Measurements from ENCODE around the gene ANKRD31. TPM values are rescaled to one million over a fixed set of nuclear protein-coding genes. Genes with fewer than 3 reads are reported as not detected.
A peak's percentile ranks its signal among the peaks of the same experiment; 100 is the strongest.

The ANKRD31 gene
- total RNA-seq, 1 experiment from 2014 or later = 0.66 TPM

DNA sequence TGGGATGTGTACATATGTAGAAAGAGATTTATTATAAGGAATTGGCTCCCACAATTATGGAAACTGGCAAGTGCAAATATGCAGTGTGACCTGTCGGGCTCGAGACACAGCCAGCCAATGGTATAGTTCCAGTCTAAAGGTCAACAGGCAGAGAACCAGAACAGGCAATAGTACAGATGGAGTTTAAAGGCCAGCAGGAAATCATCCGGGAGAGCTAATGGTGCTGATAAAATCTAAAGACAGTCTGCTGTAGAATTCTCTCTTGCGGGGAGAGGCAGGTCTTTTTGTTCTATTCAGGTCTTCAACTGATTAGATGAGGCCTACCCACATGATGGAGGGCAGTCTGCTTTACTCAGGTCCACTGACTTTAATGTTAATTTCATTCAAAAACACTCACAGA is 21.8 kb downstream of the ANKRD31 start:
- H3K4me3 ChIP-seq (ENCODE audit: low read depth, low read length) = no peak overlapping the region
- intact Hi-C loops (cut with micrococcal nuclease; ENCODE audit: unreplicated experiment) = loop anchor here (2.0 kb wide), 1 partner anchor 46 kb away; no protein-coding TSS in a partner anchor
- H3K4me3 Mint-ChIP-seq (ENCODE audit: unreplicated experiment) = no peak overlapping the region
- H3K27me3 ChIP-seq (replicated peaks; ENCODE audit: control insufficient read depth, insufficient read depth, low read length) = no peaks in the 10 kb centered on the region
- ChIA-PET CTCF (interaction anchor here (0.6 kb wide), 2 partner anchors 22 to 673 kb away, joined by 3 read pairs; no protein-coding TSS in a partner anchor), POLR2A (no interaction called here)
- peak; percentile 56 to 63 for DNase-seq
- no peaks in the 10 kb centered on the region for H3K36me3 ChIP-seq (ENCODE audit: control insufficient read depth, insufficient read depth, low read length)
- no peaks in the 10 kb centered on the region for H3K27me3 Mint-ChIP-seq (ENCODE audit: insufficient read depth, unreplicated experiment)
- H3K36me3 Mint-ChIP-seq (ENCODE audit: insufficient read depth, unreplicated experiment) = no peaks in the 10 kb centered on the region
- H3K4me1 Mint-ChIP-seq (ENCODE audit: low read depth, unreplicated experiment) = peaks cover 13% of the 10 kb centered on the region
- H3K9me3 Mint-ChIP-seq (ENCODE audit: unreplicated experiment) = peaks cover 14% of the 10 kb centered on the region
- H3K27ac Mint-ChIP-seq (ENCODE audit: unreplicated experiment) = peak overlapping the region; percentile 35
- TF ChIP-seq, protein P1, sequence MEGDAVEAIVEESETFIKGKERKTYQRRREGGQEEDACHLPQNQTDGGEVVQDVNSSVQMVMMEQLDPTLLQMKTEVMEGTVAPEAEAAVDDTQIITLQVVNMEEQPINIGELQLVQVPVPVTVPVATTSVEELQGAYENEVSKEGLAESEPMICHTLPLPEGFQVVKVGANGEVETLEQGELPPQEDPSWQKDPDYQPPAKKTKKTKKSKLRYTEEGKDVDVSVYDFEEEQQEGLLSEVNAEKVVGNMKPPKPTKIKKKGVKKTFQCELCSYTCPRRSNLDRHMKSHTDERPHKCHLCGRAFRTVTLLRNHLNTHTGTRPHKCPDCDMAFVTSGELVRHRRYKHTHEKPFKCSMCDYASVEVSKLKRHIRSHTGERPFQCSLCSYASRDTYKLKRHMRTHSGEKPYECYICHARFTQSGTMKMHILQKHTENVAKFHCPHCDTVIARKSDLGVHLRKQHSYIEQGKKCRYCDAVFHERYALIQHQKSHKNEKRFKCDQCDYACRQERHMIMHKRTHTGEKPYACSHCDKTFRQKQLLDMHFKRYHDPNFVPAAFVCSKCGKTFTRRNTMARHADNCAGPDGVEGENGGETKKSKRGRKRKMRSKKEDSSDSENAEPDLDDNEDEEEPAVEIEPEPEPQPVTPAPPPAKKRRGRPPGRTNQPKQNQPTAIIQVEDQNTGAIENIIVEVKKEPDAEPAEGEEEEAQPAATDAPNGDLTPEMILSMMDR (IDR thresholded peaks at IDR 0.05; ENCODE audit: insufficient read depth in 1 of 2, low read depth in 1 of 2, low read length in 1 of 2, severe bottlenecking in 1 of 2, unreplicated experiment in 1 of 2) = no peak
- peaks cover 16% of the 10 kb centered on the region for H3K4me1 ChIP-seq
- H3K9me3 ChIP-seq = no peaks in the 10 kb centered on the region; the same call in none of the 2 replicates
- no TSS peak for BruUV-seq (replicated peaks)

DNA sequence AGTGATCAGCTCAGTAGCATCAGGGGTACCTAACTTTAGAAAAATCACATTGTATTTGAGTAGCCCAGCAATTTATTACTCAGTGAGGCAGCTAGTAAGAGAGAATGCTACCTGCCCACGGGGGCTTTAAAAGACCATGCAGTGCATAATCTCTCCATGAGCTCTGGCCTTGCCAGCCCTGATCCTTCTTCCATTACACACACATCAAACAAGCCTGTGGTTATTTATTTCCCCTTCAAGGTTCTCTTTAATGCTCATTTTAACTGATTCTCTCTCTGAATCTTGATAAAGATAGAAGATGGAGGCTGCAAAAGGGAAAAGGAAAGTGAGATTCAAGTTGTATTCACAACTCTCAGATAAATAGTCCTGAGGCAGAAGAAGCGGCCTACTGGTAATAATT is 22.3 kb downstream of the ANKRD31 start:
- H3K27ac Mint-ChIP-seq (ENCODE audit: unreplicated experiment) = no peak overlapping the region
- CTCF ChIA-PET = no interaction called here

DNA sequence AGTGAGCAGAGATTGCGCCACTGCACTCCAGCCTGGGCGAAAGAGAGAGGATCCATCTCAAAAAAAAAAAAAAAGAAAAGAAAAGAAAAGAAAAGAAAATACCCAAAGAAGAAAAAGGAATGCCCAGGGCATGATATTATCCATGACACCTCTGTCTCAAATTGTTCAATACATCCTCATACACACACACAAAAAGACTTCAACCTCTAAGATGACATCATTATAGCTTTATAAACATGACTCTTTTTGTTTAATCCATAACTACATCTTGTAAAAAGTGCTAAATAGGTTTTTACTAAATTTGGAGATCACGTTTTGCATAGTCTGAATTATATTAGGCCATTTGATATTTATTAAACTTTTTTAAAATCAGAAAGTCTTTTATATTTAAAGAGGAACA is 33.1 kb downstream of the ANKRD31 start:
- no TSS peak for BruUV-seq (replicated peaks)
- no peak overlapping the region for H3K4me3 Mint-ChIP-seq (ENCODE audit: unreplicated experiment)
- H3K27me3 Mint-ChIP-seq (ENCODE audit: insufficient read depth, unreplicated experiment) = no peaks in the 10 kb centered on the region
- H3K9me3 ChIP-seq = no peaks in the 10 kb centered on the region
- no peaks in the 10 kb centered on the region for H3K36me3 ChIP-seq (ENCODE audit: control insufficient read depth, insufficient read depth, low read length)
- no peak overlapping the region for H3K4me3 ChIP-seq (ENCODE audit: low read depth, low read length)
- intact Hi-C loops (cut with micrococcal nuclease; ENCODE audit: unreplicated experiment) = no loop called here
- H3K4me1 ChIP-seq = peaks cover 6% of the 10 kb centered on the region
- ChIA-PET CTCF (no interaction called here), POLR2A (no interaction called here)
- no peaks in the 10 kb centered on the region for H3K36me3 Mint-ChIP-seq (ENCODE audit: insufficient read depth, unreplicated experiment)
- TF ChIP-seq, protein P1 (IDR thresholded peaks at IDR 0.05; ENCODE audit: insufficient read depth in 1 of 2, low read depth in 1 of 2, low read length in 1 of 2, severe bottlenecking in 1 of 2, unreplicated experiment in 1 of 2) = no peak
- no peak overlapping the region for H3K27ac Mint-ChIP-seq (ENCODE audit: unreplicated experiment)
- H3K4me1 Mint-ChIP-seq (ENCODE audit: low read depth, unreplicated experiment) = no peaks in the 10 kb centered on the region
- DNase-seq = no peak
- H3K9me3 Mint-ChIP-seq (ENCODE audit: unreplicated experiment) = no peaks in the 10 kb centered on the region
- H3K27me3 ChIP-seq (replicated peaks; ENCODE audit: control insufficient read depth, insufficient read depth, low read length) = no peaks in the 10 kb centered on the region

More for the DNA sequence above, 22.3 kb downstream of the ANKRD31 start:
- Histone ChIP-seq H3K27me3 (replicated peaks; ENCODE audit: control insufficient read depth, insufficient read depth, low read length) (no peaks in the 10 kb centered on the region), H3K4me1 (peaks cover 16% of the 10 kb centered on the region), H3K4me3 (ENCODE audit: low read depth, low read length) (no peak overlapping the region), H3K36me3 (ENCODE audit: control insufficient read depth, insufficient read depth, low read length) (no peaks in the 10 kb centered on the region), H3K9me3 (no peaks in the 10 kb centered on the region; the same call in none of the 2 replicates)
- TF ChIP-seq, protein P1 (IDR thresholded peaks at IDR 0.05; ENCODE audit: insufficient read depth in 1 of 2, low read depth in 1 of 2, low read length in 1 of 2, severe bottlenecking in 1 of 2, unreplicated experiment in 1 of 2) = no peak
- no TSS peak for BruUV-seq (replicated peaks)
- H3K36me3 Mint-ChIP-seq (ENCODE audit: insufficient read depth, unreplicated experiment) = no peaks in the 10 kb centered on the region
- intact Hi-C loops (cut with micrococcal nuclease; ENCODE audit: unreplicated experiment) = loop anchor here (2.0 kb wide), 1 partner anchor 46 kb away; no protein-coding TSS in a partner anchor
- no peak for DNase-seq
- no peaks in the 10 kb centered on the region for H3K27me3 Mint-ChIP-seq (ENCODE audit: insufficient read depth, unreplicated experiment)
- H3K9me3 Mint-ChIP-seq (ENCODE audit: unreplicated experiment) = peaks cover 14% of the 10 kb centered on the region
- POLR2A ChIA-PET = no interaction called here
- peaks cover 13% of the 10 kb centered on the region for H3K4me1 Mint-ChIP-seq (ENCODE audit: low read depth, unreplicated experiment)
- no peak overlapping the region for H3K4me3 Mint-ChIP-seq (ENCODE audit: unreplicated experiment)

Data from Caco-2 (cell line).